PC-9 (cell line): ENCODE measurements around the gene PRMT1. TPM values are rescaled to one million over a fixed set of nuclear protein-coding genes. Genes with fewer than 3 reads are reported as not detected.
A peak's percentile ranks its signal among the peaks of the same experiment; 100 is the strongest.

ENCODE experiments used
- BruUV-seq: library from RNA; stranded (reverse); fragments of 400-500 nt; replicated peaks from 2 replicates; lab custom pipeline; 2021; lab: Mats Ljungman, UMichigan
- CTCF ChIA-PET: fragments of 300-600 bp; sonication (Branson Sonifier 250); formaldehyde crosslinking; loops from one replicate; lab custom pipeline; 2022; ENCODE audit warnings: antibody characterized with exemption; lab: Charles Lee
- POLR2A ChIA-PET: fragments of 300-600 bp; sonication (Branson Sonifier 250); formaldehyde crosslinking; loops from one replicate; lab custom pipeline; 2022; ENCODE audit warnings: antibody characterized with exemption; ENCODE audit not compliant: unreplicated experiment; lab: Charles Lee
- DNase-seq, 2 experiments: peaks; one replicate each; pipeline versions ENCODE4 v3.0.0 to v3.0.0-alpha.2; 2015 to 2022; ENCODE audit warnings: mixed read lengths in 1 of 2
- H2AFZ ChIP-seq: fragments of 200-600 bp; sonication (generic); 2 replicates; pipeline ENCODE4 v1.8.1; 2017; ENCODE audit warnings: antibody characterized with exemption
- H3F3A ChIP-seq: fragments of 200-600 bp; sonication (generic); 2 replicates; pipeline ENCODE4 v1.8.1; 2017; ENCODE audit warnings: antibody characterized with exemption, mild to moderate bottlenecking, low read depth; ENCODE audit not compliant: insufficient read depth
- H3K27ac ChIP-seq: fragments of 200-600 bp; sonication (generic); 2 replicates; pipeline ENCODE4 v1.6.1; 2016; ENCODE audit warnings: mixed run types
- H3K27me3 ChIP-seq: fragments of 200-600 bp; sonication (generic); 2 replicates; pipeline ENCODE4 v1.6.1; 2016; ENCODE audit warnings: low read depth, mixed run types; ENCODE audit not compliant: insufficient read depth
- H3K36me3 ChIP-seq: fragments of 200-600 bp; sonication (generic); 2 replicates; pipeline ENCODE4 v1.6.1; 2016; ENCODE audit warnings: low read depth, mixed run types
- H3K4me1 ChIP-seq: fragments of 200-600 bp; sonication (generic); replicated peaks from 2 replicates; pipeline ENCODE4 v1.6.1; 2016; ENCODE audit warnings: mixed run types; ENCODE audit not compliant: insufficient read depth
- H3K4me2 ChIP-seq: fragments of 200-600 bp; sonication (generic); 2 replicates; pipeline ENCODE4 v1.6.1; 2017; ENCODE audit warnings: mixed run types
- H3K4me3 ChIP-seq: fragments of 200-600 bp; sonication (generic); 2 replicates; pipeline ENCODE4 v1.6.1; 2016; ENCODE audit warnings: mixed run types
- H3K79me2 ChIP-seq: fragments of 200-600 bp; sonication (generic); 2 replicates; pipeline ENCODE4 v1.6.1; 2017; ENCODE audit warnings: low read depth, mixed run types
- H3K9me2 ChIP-seq: fragments of 200-600 bp; sonication (generic); 2 replicates; pipeline ENCODE4 v1.8.1; 2017; ENCODE audit warnings: mild to moderate bottlenecking; ENCODE audit not compliant: insufficient read depth
- H3K9me3 ChIP-seq: fragments of 200-600 bp; sonication (generic); 2 replicates; pipeline ENCODE4 v1.8.1; 2016; ENCODE audit warnings: low read depth; ENCODE audit not compliant: insufficient read depth
- H4K20me1 ChIP-seq: fragments of 200-600 bp; sonication (generic); 2 replicates; pipeline ENCODE4 v1.8.1; 2017; ENCODE audit not compliant: insufficient read depth
- EZH2 ChIP-seq: fragments of 200-600 bp; sonication (generic); IDR thresholded peaks from 2 replicates; pipeline ENCODE4 v1.8.0; 2017; ENCODE audit warnings: antibody characterized with exemption, low read depth
- intact Hi-C: fragments of 100-400 bp; cut with micrococcal nuclease; formaldehyde crosslinking; loops from one replicate; pipeline ENCODE4 v1.10.0; 2022; ENCODE audit not compliant: unreplicated experiment
- total RNA-seq: library from RNA; stranded (reverse); gene quantifications from 2 replicates; pipeline ENCODE4 v1.2.3, GENCODE V29; 2021
- TF ChIP-seq, protein P1 (sequence below): fragments of 200-600 bp; sonication (generic); conservative IDR thresholded peaks from 2 replicates; pipeline ENCODE4 v1.6.1; 2017; ENCODE audit warnings: mixed run types, antibody characterized with exemption, mild to moderate bottlenecking, moderate library complexity

The PRMT1 gene
- total RNA-seq, 1 experiment from 2014 or later = 261 TPM

- Histone ChIP-seq H3K4me2 (peak overlapping the region; percentile 22; the same call in 1 of the 2 replicates), H2AFZ (no peak overlapping the region), H3K9me2 (no peaks in the 10 kb centered on the region), H3K4me1 (peaks cover 20% of the 10 kb centered on the region), H3K79me2 (no peaks in the 10 kb centered on the region), H3K4me3 (no peak overlapping the region), H3F3A (peaks cover 23% of the 10 kb centered on the region), H3K27ac (no peak overlapping the region), H4K20me1 (no peaks in the 10 kb centered on the region), H3K36me3 (no peaks in the 10 kb centered on the region), H3K27me3 (no peaks in the 10 kb centered on the region), H3K9me3 (no peaks in the 10 kb centered on the region)
- TF ChIP-seq, protein P1, sequence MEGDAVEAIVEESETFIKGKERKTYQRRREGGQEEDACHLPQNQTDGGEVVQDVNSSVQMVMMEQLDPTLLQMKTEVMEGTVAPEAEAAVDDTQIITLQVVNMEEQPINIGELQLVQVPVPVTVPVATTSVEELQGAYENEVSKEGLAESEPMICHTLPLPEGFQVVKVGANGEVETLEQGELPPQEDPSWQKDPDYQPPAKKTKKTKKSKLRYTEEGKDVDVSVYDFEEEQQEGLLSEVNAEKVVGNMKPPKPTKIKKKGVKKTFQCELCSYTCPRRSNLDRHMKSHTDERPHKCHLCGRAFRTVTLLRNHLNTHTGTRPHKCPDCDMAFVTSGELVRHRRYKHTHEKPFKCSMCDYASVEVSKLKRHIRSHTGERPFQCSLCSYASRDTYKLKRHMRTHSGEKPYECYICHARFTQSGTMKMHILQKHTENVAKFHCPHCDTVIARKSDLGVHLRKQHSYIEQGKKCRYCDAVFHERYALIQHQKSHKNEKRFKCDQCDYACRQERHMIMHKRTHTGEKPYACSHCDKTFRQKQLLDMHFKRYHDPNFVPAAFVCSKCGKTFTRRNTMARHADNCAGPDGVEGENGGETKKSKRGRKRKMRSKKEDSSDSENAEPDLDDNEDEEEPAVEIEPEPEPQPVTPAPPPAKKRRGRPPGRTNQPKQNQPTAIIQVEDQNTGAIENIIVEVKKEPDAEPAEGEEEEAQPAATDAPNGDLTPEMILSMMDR = no peak
- no peak for TF ChIP-seq EZH2
- ChIA-PET CTCF (interaction anchor here (0.7 kb wide), 1 partner anchor 33 kb away, joined by 7 read pairs; no protein-coding TSS in a partner anchor), POLR2A (no interaction called here)
- intact Hi-C loops = no loop called here
- peak; percentile 47 to 53 for DNase-seq
- no TSS peak for BruUV-seq
These were observed 35.4 kb downstream of the PRMT1 start for GRCh38 chr19:49712397-49712859.

DNA sequence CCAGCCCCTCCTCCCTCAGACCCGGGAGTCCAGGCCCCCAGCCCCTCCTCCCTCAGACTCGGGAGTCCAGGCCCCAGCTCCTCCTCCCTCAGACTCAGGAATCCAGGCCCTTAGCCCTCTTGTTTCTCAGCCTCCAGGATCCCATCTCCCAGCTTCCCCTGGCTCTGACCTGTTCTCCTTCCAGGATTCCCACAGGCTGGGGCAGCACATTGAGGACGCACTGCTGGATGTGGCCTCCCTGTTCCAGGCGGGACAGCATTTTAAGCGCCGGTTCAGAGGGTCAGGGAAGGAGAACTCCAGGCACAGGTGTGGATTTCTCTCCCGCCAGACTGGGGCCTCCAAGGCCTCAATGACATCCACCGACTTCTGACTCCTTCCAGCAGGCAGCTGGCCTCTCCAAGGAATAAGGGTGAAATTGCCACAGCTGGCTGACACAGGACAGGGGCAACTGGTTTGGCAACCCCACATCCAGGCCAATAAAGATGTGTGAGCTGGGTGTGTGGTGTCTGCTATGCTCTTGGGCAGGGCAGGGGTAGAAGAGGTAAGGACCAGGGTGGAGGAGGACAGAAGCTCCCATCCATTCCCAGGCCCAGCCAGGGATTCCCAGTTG is 36.3 kb downstream of the PRMT1 start:
- peak overlapping the region; percentile 56 for H3K4me2 ChIP-seq
- H3K9me2 ChIP-seq = no peaks in the 10 kb centered on the region
- no TSS peak for BruUV-seq
- intact Hi-C loops = no loop called here
- POLR2A ChIA-PET = interaction anchor here (0.5 to 0.7 kb wide), 3 partner anchors 17 to 447 kb away, joined by 3 to 15 read pairs (median 5); no protein-coding TSS in a partner anchor
- H3K36me3 ChIP-seq = no peaks in the 10 kb centered on the region
- no peaks in the 10 kb centered on the region for H3K27me3 ChIP-seq
- TF ChIP-seq EZH2 = no peak
- TF ChIP-seq, protein P1 = no peak
- peaks cover 23% of the 10 kb centered on the region for H3F3A ChIP-seq
- no peak overlapping the region for H2AFZ ChIP-seq
- no peaks in the 10 kb centered on the region for H4K20me1 ChIP-seq
- no peak overlapping the region for H3K27ac ChIP-seq
- H3K79me2 ChIP-seq = no peaks in the 10 kb centered on the region
- no peak overlapping the region for H3K4me3 ChIP-seq
- DNase-seq = peak; percentile 65 to 82
- H3K9me3 ChIP-seq = no peaks in the 10 kb centered on the region
- CTCF ChIA-PET = interaction anchor here (0.5 kb wide), 1 partner anchor 184 kb away, joined by 9 read pairs; no protein-coding TSS in a partner anchor
- H3K4me1 ChIP-seq = peaks cover 24% of the 10 kb centered on the region

- intact Hi-C loops = no loop called here
These were observed 39.1 kb downstream of the PRMT1 start for GRCh38 chr19:49716154-49716553.

More at GRCh38 chr19:49716154-49716553, 39.1 kb downstream of the PRMT1 start:
- no peaks in the 10 kb centered on the region for H3K36me3 ChIP-seq
- ChIA-PET CTCF (interaction anchor here (0.6 kb wide), 1 partner anchor 146 kb away, joined by 7 read pairs; no protein-coding TSS in a partner anchor), POLR2A (no interaction called here)
- no peak overlapping the region for H2AFZ ChIP-seq
- BruUV-seq = no TSS peak
- H4K20me1 ChIP-seq = no peaks in the 10 kb centered on the region
- no peak overlapping the region for H3K4me3 ChIP-seq
- peaks cover 20% of the 10 kb centered on the region for H3F3A ChIP-seq
- H3K4me1 ChIP-seq = peaks cover 28% of the 10 kb centered on the region
- H3K9me2 ChIP-seq = no peaks in the 10 kb centered on the region
- no peaks in the 10 kb centered on the region for H3K27me3 ChIP-seq
- no peaks in the 10 kb centered on the region for H3K9me3 ChIP-seq
- no peak for DNase-seq
- H3K4me2 ChIP-seq = no peak overlapping the region
- H3K27ac ChIP-seq = no peak overlapping the region
- TF ChIP-seq, protein P1 = no peak
- no peak for TF ChIP-seq EZH2
- no peaks in the 10 kb centered on the region for H3K79me2 ChIP-seq
